Measurements from ENCODE around the gene GRB2. TPM values are rescaled to one million over a fixed set of nuclear protein-coding genes. Genes with fewer than 3 reads are reported as not detected.

GRB2 gene
- total and polyA plus RNA-seq, 2 experiments from 2014 or later: 89.0 to 112 TPM

GRCh38 chr17:75341784-75342486 is 63.5 kb downstream of the GRB2 start:
- Histone ChIP-seq H3F3A (replicated peaks; ENCODE audit: low read depth) (peaks cover 17% of the 10 kb centered on the region), H3K9me2 (ENCODE audit: insufficient read depth) (no peaks in the 10 kb centered on the region), H3K4me1 (ENCODE audit: insufficient read depth) (peaks cover 62% of the 10 kb centered on the region), H3K79me2 (replicated peaks; ENCODE audit: insufficient read depth) (peaks cover 77% of the 10 kb centered on the region), H3K27ac (ENCODE audit: low read depth) (peak overlapping the region; percentile 84), H3K4me3 (no peak overlapping the region), H3K27me3 (ENCODE audit: insufficient read depth) (no peaks in the 10 kb centered on the region), H3K36me3 (ENCODE audit: insufficient read depth) (no peaks in the 10 kb centered on the region), H4K20me1 (replicated peaks; ENCODE audit: insufficient read depth) (0 out of 2 replicates have a peak, but pooled peaks cover 3% of the 10 kb centered on the region), H2AFZ (no peak overlapping the region), H3K4me2 (peak overlapping the region; percentile 39; the same call in 1 of the 2 replicates)
- Mint-ChIP-seq H3K4me3 (no peak overlapping the region; the same call in 2 of the 3 replicates), H3K4me1 (peaks cover 58% of the 10 kb centered on the region), H3K36me3 (ENCODE audit: low read depth) (peaks cover 2% of the 10 kb centered on the region; the same call in 1 of the 3 replicates), H3K27me3 (ENCODE audit: insufficient read depth, low read depth, poor library complexity) (peaks cover 3% of the 10 kb centered on the region), H3K27ac (peak overlapping the region; percentile 43), H3K9me3 (no peaks in the 10 kb centered on the region)
- ATAC-seq (no peak), DNase-seq (ENCODE audit: low spot score) (no peak)
- TF ChIP-seq REST (IDR thresholded peaks at IDR 0.05; ENCODE audit: unreplicated experiment) (no peak), ETS1 (IDR thresholded peaks at IDR 0.05) (no peak), ZNF462 (CRISPR knock-in tag; IDR thresholded peaks at IDR 0.05) (no peak), STAT1 (IDR thresholded peaks at IDR 0.05; ENCODE audit: unreplicated experiment) (no peak), EZH2 (IDR thresholded peaks at IDR 0.05; ENCODE audit: low read depth, unreplicated experiment) (no peak)

All from GM23338 (cell line).